T-helper 1 cell treated with Interleukin-12 subunit alpha and Interleukin-12 subunit beta and Interleukin-4 antibody, amounts not matched to agents 30 ng/mL and 1 ng/mL, for 36 hours (primary cell): ENCODE measurements around the gene TREH. TPM values are rescaled to one million over a fixed set of nuclear protein-coding genes. Genes with fewer than 3 reads are reported as not detected.
"Not testable (repeated sequence)": the region's sequence is repeated elsewhere in the genome, so short reads cannot be mapped to it uniquely, and the experiment has no call there.

ENCODE experiments used
- intact Hi-C: fragments of 100-400 bp; cut with micrococcal nuclease; formaldehyde crosslinking; loops from one replicate; pipeline ENCODE4 v1.15.1; 2024
- total RNA-seq: library from RNA; stranded (reverse); gene quantifications from 2 replicates; pipeline ENCODE4 v1.2.3, GENCODE V29; 2022

TREH gene
- total RNA-seq, 1 donor from 2014 or later: not detected

DNA sequence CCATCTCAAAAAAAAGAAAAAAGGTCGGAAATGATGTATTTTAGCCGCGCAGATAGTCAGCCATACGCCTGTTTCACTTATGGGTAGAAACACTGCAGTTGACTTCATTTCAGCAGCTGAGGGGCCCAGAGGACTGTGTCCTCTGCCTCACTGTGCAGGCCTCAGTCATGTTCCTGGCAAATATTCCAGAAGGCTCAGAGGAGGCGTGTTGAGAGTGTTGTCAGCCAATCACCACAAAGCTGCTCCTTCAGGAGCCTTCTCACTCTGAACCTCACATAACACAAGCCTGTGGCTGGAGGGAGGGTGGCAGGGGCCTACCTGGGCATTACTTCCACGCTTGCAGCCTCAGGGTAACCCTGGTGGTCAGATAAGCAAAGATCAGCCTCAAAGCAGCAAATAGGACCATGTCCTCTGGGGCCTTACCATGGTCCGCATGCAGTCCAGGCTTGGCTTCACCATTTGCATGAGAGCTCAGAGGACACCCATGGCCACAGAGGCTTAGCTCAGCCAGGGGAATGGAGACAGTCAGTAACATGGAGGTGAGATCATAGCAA is 17.3 kb upstream of the TREH start:
- intact Hi-C loops: no loop called here

DNA sequence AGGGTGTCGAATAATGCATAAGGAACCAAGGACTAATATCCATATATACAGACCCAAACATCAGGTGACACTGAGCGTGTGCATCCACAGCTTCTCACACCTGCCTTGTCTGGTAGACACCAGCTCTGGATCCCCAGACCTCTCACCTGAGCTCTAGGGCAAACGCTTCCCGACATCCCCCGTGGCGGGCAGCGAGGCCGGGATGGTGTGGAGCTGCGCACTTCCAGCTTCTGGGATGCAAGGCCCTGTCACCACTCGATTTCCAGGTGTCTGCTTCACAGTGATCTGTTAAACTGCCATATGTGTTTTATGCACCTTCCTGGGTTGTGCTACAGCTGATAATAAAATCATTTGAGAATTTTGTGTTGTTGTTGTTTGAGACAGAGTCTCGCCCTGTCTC is 15.3 kb upstream of the TREH start:
- intact Hi-C loops: loop anchor here (5.0 kb wide), 1 partner anchor 53 kb away; no protein-coding TSS in a partner anchor

DNA sequence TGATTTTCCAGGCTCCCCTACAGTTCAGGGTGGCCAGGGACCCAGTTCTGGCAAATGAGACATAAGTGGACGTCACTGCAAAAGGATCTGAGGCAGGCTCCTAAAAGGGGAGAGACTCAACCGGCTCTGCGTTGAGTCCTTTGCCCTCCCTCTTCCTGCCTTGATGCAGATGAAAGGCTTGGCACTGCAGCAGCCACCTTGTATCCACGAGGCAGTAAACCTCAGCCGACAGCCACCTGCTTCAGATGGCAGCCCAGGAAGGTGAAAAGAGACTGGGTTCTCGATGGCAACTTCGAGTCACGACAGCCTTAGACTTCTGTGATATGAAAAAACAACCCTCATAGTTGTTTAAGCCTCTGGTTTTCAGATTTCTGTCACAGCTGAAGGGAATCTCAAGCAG is 14.7 kb upstream of the TREH start:
- intact Hi-C loops: loop anchor here (5.0 kb wide), 1 partner anchor 53 kb away; no protein-coding TSS in a partner anchor

DNA sequence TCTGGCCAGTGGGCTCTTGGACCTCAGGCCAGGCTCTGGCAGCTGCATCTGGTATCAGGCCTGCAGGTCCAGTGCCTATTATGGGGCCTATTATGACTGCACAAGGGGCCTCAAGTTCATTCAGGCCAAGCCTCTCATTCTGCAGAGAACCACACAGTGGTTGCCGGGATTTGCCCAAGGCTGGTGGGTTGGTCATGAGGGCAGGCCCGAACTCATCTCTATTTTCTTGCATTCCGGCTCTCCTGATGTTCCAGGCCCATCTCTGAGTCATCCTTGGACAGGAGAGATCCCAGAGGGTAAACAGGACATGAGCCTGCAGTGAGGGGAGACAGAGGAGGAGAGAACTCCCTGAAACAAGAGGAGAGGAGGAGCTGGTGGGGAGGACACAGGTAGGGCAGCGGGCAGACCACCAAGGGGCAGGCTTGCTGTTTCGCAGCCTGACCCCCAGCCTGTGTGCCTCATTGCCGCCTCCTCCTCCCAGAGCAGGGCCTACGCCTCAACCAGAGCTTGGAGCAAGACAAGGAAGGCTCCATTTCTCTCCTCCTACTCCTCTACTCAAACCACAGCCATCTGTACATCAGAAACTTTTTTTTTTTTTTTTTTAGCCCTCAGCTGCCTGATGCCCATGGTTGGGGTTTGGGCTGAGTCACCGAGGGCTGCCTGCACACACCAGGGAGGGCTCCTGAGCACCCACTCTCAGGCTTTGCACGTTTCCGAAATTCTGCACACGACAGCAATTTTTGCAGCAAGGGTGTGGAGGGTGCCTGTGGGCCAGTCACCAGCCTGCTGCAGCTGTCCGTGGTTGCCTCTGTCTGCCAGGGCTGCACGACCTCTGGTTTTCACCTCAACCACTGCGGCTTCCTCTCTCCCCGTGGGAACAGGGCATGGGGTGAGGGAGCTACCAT is 12.7 kb upstream of the TREH start:
- intact Hi-C loops: loop anchor here (2.0 to 5.0 kb wide), 2 partner anchors 55 to 215 kb away; no protein-coding TSS in a partner anchor

DNA sequence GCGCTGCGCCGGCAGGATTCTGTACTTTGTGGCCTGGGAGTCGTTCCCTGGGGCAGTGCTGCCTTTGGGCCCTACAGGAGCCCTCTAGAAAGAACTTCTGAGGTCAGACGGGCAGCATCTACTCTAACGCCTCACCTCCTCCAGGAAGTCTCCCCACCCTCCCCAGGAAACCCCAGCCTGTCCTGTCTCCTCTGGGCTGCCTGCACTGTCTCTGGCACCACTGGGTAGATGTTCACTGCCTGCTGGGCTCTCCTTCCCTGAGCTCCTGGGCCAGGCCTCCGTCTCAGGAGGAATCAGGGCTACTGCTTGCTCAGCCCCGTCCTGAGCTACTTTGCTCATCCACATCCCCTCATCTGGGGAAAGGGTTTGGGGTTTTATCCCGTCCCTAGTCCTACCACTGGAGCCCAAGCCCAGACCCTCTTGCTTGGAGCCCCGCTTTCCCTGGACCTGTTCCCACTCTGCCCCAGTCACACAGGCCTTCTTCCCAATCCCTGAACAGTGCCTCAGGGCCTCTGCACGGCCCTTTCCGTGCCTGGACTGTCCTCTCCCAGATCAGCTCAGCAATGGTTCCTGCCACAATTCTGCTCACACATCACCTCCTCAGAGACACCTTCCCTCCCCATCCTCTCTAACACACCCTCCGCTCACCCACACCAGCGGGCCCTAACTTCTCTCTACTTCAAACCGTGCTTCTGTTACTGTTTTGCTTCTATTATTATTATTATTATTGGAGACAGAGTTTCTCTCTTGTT is 11.3 kb upstream of the TREH start:
- intact Hi-C loops: loop anchor here (1.0 to 5.0 kb wide), 6 partner anchors 57 to 266 kb away; partner anchors contain the start of gene UPK2

DNA sequence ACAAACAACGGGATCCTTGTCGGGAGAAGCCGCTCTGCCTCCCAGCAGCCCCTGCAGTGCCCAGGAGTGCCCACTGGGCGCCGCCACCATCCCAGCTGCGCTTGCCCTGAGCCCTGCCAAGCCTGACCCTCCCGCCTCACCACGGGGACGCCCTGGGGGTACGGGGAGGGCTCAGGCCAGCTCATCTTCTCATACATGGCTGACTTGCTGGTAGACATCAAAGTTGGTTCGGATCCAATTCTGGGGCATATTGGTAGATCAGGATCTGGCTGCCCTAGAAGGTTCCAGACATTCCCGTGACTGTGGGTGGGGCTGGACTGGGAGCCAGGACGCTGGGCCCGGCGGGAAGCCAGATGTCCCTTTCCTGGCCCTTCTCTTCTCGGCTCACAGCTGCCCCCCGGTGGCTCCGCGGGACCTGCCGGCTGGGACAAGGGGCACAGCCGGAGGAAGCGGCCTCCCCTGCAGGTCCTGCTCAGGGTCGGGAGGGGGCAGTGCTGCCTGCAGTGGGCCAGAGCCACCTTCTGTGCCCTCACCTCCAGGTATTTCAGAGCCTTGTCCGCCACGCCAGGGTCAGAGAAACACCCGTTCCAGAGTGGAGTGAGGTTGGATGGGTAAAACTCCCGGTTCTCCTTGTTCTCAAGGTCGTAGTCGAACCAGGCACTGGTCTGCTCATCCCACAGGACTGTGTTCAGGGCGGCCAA is 10.6 kb upstream of the TREH start:
- intact Hi-C loops: loop anchor here (1.0 to 5.0 kb wide), 7 partner anchors 57 to 341 kb away; partner anchors contain the start of gene UPK2

DNA sequence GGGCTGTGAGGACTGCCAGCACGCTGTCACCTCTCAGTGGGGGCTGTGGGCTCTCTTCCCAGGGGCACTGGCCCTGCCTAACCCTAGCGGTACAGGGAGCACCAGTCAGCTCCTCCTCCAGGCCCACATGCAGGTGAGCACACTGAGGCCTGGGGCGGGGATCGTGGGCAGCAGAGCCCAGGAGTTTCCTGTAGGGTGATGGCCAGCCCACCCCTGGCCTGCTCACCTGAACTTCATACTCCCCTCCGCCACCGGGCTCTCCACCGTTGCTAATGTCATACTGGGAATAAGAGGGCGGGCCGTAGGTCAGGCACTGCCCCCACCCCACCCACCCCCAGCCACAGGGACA is 10.0 kb upstream of the TREH start:
- intact Hi-C loops: loop anchor here (1.0 kb wide), 1 partner anchor 342 kb away; no protein-coding TSS in a partner anchor

DNA sequence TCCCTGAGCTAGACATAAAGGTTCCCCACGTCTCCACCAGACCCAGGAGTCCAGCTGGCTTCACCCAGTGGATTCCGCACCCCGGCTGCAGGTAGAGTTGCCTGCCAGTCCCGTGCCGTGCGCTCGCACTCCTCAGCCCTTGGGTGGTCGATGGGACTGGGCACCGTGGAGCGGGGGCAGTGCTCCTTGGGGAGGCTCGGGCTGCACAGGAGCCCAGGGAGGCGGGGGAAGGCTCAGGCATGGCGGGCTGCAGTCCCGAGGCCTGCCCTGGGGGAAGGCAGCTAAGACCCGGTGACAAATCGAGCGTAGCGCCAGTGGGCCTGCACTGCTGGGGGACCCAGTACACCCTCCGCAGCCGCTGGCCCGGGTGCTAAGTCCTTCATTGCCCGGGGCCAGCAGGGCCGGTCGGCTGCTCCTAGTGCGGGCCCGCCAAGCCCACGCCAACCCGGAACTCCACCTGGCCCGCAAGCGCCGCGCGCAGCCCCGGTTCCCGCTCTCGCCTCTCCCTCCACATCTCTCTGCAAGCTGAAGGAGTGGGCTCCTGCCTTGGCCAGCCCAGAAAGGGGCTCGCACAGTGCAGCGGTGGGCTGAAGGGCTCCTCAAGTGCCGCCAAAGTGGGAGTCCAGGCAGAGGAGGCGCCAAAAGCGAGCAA is 9.5 kb upstream of the TREH start:
- intact Hi-C loops: loop anchor here (1.0 kb wide), 1 partner anchor 342 kb away; no protein-coding TSS in a partner anchor

DNA sequence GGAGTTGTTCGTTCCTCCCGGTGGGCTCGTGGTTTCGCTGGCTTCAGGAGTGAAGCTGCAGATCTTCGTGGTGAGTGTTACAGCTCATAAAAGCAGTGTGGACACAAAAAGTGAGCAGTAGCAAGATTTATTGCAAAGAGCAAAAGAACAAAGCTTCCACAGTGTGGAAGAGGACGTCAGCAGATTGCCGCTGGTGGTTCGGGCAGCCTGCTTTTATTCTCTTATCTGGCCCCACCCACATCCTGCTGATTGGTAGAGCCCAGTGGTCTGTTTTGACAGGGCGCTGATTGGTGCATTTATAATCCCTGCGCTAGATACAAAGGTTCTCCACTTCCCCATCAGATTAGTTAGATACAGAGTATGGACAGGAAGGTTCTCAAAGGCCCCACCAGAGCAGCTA is 8.9 kb upstream of the TREH start:
- intact Hi-C loops: not testable (repeated sequence)

DNA sequence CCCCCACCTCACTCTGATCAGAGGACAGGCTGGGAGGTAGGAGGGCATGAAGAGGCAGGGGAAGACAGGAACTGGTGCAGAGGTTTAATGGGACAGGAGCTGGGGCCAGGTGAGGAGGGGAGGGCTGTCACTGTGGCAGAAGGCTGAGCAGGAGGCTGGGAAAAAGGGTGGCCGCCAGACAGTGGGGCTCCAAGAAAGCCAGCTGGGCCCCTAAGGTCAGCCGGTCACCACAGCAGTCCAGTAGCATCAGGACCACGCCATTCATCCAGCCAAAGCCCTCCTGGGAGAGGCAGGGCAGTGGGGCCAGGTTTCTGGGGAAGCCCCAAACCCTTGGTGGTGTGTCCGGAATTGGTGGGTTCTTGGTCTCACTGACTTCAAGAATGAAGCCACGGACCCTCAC is 8.5 kb upstream of the TREH start:
- intact Hi-C loops: no loop called here

DNA sequence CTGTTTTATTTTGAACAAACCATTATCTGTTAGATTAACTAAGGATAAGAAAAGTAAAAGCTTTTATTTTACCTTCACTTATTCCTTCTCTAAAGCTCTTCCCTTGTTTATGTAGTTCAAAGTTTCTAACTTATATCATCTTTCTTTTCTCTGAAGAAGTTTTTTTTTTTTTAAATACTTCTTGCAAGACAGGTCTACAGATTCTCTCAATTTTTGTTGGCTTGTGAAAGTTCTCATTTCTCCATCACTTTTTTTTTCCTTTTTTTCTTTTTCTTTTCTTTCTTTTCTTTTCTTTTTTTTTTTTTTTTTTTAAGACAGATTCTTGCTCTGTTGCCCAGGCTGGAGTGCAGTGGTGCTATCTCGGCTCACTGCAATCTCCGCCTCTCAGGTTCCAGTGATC is 4.7 kb upstream of the TREH start:
- intact Hi-C loops: no loop called here

DNA sequence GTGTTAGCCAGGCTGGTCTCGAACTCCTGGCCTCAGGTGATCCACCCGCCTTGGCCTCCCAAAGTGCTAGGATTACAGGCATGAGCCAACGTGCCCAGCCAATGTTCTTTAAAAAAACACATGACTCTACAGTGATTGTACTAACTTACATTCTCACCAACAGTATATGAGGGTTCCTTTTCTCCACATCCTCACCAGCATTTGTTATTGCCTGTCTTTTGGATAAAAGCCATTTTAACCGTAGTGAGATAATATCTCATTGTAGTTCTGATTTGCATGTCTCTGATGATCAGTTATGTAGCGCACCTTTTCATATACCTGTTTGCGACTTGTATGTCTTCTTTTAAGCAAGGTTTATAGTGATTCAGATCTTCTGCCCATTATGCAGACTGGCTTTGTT is 3.5 kb upstream of the TREH start:
- intact Hi-C loops: not testable (repeated sequence)

DNA sequence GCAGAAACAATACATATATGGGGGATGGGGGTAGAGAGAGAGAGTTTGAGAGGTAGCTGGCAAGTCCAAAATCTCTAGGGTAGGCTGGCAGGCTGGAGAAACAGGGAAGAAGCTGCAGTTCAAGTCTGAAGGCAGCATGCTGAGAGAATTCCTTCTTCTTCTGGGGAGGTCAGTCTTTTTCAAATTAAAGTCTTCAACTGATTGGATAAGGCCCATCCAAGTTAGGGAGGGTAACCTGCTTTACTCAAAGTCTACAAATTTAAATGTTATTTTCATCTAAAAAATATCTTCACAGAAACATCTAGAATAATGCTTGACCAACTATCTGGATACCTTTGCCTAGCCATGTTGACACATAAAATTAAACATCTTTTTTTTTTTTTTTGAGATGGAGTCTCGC is 2.9 kb upstream of the TREH start:
- intact Hi-C loops: no loop called here

DNA sequence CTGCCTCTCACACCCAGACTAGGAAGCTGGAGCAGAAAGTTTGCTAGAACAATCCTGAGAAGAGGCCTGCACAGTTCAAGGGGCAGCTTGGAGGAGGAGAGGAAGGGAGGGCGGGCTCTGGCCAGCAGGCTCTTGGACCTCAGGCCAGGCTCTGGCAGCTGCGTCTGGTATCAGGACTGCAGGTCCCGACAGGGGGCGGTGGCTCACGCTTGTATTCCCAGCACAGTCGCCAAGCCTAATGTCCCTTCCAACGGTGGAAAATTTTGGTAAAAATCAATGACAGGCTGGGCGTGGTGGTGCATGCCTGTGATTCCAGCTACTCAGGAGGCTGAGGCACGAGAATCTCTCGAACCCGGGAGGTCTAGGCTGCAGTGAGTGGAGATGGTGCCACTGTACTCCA is 542 bp downstream of the TREH start:
- intact Hi-C loops: not testable (repeated sequence)

DNA sequence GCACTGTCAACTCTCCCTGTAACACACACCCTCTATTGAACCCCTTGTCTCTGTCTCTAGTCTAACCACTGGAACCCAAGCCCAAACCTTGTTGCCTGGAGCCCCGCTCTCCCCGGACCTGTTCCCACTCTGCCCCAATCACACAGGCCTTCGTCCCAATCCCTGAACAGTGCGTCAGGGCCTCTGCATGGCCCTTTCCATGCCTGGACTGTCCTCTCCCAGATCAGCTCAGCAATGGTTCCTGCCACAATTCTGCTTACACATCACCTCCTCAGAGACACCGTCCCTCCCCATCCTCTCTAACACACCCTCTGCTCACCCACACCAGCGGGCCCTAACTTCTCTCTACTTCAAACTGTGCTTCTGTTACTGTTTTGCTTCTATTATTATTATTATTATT is 1.5 kb downstream of the TREH start:
- intact Hi-C loops: no loop called here

DNA sequence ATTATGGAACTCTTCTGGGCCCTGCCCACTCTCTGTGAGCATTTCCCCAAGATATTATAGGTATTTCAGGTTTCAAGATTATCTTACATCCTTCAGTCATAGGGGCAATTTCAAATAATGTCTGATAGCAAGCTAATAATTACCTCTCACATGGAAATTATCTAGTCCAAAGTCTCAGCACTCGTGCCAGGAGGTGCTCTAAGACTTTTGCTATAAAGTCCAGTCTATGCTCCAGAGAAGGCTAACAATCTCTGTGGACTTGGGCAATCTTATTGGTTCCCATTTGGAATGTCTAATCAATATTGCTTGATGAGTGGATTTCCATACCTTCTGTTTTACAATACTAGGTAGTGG is 5.4 kb downstream of the TREH start:
- intact Hi-C loops: no loop called here

DNA sequence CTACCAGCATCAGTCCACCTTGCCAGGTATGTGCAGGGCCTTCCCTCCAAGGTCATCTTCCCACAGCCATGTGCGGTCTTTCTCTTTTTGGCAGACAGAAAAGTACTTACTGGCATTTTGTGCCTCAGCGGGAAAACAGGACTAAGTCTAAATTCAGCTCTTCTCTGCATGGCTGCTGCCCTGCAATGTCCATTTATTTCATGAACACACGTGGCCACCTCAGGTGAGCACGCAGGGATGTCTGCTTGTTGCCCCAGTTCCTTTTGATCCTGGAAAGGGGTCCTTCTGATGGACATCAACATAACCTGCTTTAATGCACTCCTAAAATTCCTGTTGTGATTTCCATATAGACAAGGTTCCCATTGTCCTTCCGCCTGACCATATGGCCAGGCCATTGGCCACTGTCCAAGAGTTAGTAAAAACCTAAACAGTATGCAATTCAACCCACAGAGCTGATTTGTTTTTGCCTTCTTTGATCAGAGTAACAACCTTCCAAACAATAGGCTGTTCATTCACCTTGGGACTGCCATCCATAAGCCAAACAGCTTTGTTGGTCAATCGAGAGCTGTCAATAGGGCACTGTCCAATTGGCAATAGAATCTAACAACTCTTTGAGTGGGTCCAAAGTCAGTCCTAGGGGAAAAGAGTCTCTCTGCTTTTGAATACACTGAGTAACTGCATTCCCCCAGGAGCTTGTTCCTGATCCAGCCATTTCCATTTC is 5.9 kb downstream of the TREH start:
- intact Hi-C loops: no loop called here

DNA sequence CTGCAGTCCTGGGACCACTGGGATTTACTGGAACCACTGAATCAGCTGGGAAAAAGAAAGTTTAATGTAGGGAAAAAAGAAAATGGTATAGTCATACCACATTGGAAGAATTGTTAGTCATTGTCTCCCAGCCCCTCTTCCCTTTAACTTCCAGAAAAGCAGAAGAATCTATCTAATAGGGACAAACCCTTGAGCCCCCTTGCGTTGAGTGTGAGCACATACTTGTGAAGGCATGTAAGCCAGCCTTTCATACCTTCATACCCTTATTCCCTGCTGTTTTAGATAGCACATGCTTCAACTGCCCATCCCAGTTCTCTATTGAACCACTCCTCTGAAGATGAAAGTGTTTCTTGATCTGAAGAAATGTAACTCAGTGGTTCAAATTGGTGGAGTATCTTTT is 6.6 kb downstream of the TREH start:
- intact Hi-C loops: no loop called here

DNA sequence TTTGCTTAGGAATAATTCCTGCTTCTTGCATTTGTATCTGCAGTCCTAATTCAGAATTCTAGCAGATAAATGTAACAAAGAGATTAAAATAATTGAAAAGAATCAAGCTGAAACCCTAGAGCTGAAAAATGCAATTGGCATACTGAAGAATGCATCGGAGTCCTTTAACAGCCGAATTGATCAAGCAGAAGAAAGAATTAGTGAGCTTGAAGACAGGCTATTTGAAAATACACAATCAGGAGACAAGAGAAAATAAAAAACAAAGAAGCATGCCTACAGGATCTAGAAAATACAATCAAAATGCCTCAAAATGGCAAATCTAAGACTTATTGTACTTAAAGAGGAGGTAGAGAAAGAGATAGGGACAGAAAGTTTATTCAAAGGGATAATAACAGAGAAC is 8.2 kb downstream of the TREH start:
- intact Hi-C loops: no loop called here

DNA sequence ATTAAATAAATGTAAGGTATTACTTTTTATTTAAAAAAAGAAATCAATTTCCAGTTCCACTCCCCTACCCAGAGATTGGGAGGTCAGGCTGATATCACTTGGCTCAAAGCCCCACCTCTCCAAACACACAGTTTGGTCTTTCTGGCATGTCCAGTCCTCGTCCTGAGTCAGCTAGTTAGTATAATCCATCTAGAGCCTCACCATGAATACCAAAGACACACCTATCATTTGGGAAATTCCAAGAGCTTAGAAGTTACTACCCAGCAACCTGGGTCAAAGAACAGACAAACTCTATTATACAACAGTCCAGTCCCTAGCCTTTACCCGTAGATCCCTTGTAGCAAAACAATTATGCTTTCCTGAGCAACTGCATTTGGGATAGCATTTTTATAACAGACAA is 9.4 kb downstream of the TREH start:
- intact Hi-C loops: no loop called here
